ENCODE results near the gene RBP3.

GRCh38 chr10:47321521-47322195 is 26.5 kb upstream of the RBP3 start:
- TF ChIP-seq, protein P1, sequence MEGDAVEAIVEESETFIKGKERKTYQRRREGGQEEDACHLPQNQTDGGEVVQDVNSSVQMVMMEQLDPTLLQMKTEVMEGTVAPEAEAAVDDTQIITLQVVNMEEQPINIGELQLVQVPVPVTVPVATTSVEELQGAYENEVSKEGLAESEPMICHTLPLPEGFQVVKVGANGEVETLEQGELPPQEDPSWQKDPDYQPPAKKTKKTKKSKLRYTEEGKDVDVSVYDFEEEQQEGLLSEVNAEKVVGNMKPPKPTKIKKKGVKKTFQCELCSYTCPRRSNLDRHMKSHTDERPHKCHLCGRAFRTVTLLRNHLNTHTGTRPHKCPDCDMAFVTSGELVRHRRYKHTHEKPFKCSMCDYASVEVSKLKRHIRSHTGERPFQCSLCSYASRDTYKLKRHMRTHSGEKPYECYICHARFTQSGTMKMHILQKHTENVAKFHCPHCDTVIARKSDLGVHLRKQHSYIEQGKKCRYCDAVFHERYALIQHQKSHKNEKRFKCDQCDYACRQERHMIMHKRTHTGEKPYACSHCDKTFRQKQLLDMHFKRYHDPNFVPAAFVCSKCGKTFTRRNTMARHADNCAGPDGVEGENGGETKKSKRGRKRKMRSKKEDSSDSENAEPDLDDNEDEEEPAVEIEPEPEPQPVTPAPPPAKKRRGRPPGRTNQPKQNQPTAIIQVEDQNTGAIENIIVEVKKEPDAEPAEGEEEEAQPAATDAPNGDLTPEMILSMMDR (IDR thresholded peaks at IDR 0.05) = no peak
- TF ChIP-seq EZH2 (IDR thresholded peaks at IDR 0.05) = no peak
- no peak for TF ChIP-seq EZH2phosphoT487 (IDR thresholded peaks at IDR 0.05)
